Measurements from ENCODE around the gene VPS52. TPM values are rescaled to one million over a fixed set of nuclear protein-coding genes. Genes with fewer than 3 reads are reported as not detected.
"Not testable (repeated sequence)": the region's sequence is repeated elsewhere in the genome, so short reads cannot be mapped to it uniquely, and the experiment has no call there.

The VPS52 gene
- total RNA-seq, 1 donor from 2014 or later, result 26.6 TPM

GRCh38 chr6:33250731-33251130 lies 20.9 kb downstream of the VPS52 start:
- no peak for DNase-seq (ENCODE audit: low read depth in 2 of 2)

GRCh38 chr6:33249732-33250630 lies 21.7 kb downstream of the VPS52 start:
- DNase-seq (ENCODE audit: low read depth in 2 of 2), result peak; percentile 8 to 70

- peak; percentile 98 to 99 for DNase-seq (ENCODE audit: low read depth in 2 of 2)
Observed at GRCh38 chr6:33248932-33249731, 22.5 kb downstream of the VPS52 start.

GRCh38 chr6:33248643-33248931 lies 23.1 kb downstream of the VPS52 start:
- no peak for DNase-seq (ENCODE audit: low read depth in 2 of 2)

GRCh38 chr6:33247977-33248642 lies 23.6 kb downstream of the VPS52 start:
- DNase-seq (ENCODE audit: low read depth in 2 of 2), result peak; percentile 86 to 88

GRCh38 chr6:33243476-33243875 lies 28.2 kb downstream of the VPS52 start:
- DNase-seq (ENCODE audit: low read depth in 2 of 2), result no peak

GRCh38 chr6:33241968-33242367 lies 29.7 kb downstream of the VPS52 start:
- no peak for DNase-seq (ENCODE audit: low read depth in 2 of 2)

GRCh38 chr6:33237741-33238140 lies 33.9 kb downstream of the VPS52 start:
- DNase-seq (ENCODE audit: low read depth in 2 of 2), result no peak

GRCh38 chr6:33236852-33237251 lies 34.8 kb downstream of the VPS52 start:
- DNase-seq (ENCODE audit: low read depth in 2 of 2), result no peak

GRCh38 chr6:33236328-33236727 lies 35.3 kb downstream of the VPS52 start:
- no peak for DNase-seq (ENCODE audit: low read depth in 2 of 2)

DNA sequence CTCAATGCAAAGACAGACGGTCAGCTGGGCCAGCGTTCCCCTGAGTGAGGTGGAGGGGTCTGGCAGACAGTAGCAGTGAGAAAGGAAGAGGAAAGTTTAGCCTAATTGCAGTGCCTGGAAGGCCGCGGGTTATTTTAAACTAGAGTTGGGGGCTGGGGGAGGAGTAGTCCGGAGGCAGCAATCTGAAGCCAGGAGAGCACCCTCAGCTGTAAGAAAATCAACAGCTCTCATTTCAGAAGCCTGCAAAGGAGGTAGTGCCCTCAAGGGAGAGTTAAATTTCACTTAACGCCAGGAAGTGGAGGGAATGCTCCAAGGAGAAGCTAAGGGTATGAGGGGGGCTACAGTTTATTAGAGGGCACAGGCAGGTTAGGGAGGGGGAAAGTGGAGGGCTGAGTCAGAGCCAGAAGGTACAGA lies 36.4 kb downstream of the VPS52 start:
- DNase-seq (ENCODE audit: low read depth in 2 of 2), result no peak

DNA sequence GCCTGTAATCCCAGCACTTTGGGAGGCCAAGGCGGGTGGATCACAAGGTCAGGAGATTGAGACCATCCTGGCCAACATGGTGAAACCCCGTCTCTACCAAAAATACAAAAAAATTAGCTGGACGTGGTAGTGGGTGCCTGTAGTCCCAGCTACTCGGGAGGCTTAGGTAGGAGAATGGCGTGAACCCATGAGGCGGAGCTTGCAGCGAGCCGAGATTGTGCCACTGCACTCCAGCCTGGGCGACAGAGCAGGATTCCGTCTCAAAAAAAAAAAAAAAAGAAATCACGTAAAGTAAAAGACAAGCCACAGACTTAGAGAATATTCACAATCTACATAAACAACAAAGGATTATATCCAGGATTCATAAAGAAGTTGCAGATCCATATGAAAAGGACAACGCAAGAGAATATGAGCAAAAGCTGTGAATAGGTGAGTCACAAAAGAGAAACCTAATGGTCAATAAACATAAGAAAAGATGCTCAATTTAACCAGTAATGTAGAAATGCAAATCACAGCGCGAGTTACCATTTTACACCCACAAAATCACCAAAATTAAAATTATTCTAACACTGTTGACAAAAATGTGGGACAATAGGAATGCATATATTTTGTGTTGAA lies 45.1 kb downstream of the VPS52 start:
- not testable (repeated sequence) for DNase-seq (ENCODE audit: low read depth in 2 of 2)

DNA sequence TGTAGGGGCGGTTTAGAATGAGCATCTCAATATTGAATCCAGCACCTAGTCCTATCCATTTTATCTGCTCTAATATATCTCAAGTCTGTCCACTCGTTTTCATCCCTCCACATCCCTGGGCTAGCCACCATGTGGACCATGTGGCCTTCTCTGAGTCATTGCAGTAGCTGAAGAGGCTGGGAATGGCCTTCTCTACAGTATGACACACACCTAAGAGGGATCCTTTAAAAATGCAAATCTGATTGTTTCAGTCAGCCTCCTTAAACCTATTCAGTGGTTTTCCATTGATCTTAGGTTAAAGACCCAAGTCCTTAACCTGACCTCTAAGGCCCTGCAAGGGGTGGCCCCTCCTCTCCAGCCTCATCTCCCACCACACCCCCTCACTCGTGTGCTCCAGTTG lies 54.0 kb downstream of the VPS52 start:
- no peak for DNase-seq (ENCODE audit: low read depth in 2 of 2)

DNA sequence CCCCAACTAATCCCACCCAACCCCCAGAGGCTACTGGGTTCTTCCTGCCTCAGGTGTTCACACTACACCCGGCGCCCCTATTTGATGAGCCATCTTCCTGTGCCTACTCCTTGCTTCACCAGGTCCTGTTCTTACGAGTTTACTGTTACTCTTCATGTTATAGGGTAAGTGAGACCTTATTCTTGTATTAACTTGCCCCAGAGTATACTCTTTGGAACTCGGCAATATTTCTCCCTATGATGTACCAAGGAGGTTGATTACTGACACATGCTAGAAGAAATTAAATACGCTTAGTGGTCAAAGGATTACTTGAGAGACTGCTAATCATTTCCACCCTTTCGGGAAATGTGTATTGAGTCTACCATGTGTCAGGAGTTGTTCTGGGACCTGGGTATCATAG lies 54.4 kb downstream of the VPS52 start:
- DNase-seq (ENCODE audit: low read depth in 2 of 2), result no peak

DNA sequence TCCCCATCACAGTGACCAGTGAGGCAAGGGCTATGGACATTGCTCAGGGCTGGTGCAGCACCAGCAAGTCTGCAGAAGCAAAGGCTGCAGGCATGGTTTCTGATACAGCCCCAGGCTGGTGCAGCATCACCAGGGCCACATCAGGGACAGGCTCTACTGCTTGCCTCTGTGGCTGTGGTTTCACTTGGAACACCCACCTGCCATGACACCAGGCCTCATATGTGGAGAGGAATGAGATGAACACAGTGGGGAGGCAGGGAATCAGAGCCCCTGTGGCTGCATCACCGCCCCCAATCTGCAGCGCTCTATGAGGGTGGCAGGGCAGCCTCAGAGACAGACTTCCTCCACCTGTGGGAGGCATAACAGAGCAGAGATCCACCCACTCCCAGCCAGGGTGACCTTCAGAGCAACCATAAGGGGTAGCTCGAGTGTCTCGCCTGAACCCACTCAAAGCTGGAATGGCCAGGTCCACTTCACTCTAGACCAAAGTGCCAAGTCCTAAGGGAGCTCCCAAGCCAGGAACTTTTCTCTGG lies 55.5 kb downstream of the VPS52 start:
- DNase-seq (ENCODE audit: low read depth in 2 of 2), result no peak

- no peak for DNase-seq (ENCODE audit: low read depth in 2 of 2)
Observed at GRCh38 chr6:33215271-33216116, 56.2 kb downstream of the VPS52 start.

GRCh38 chr6:33213989-33214335 lies 57.7 kb downstream of the VPS52 start:
- no peak for DNase-seq (ENCODE audit: low read depth in 2 of 2)

- peak in 1 of 2 donors; percentile 20 for DNase-seq (ENCODE audit: low read depth in 2 of 2)
Observed at GRCh38 chr6:33213166-33213988, 58.3 kb downstream of the VPS52 start.

GRCh38 chr6:33212857-33213165 lies 58.9 kb downstream of the VPS52 start:
- DNase-seq (ENCODE audit: low read depth in 2 of 2), result peak in 1 of 2 donors; percentile 27

Data from lung microvascular endothelial cell (primary cell).